Bronchial smooth muscle cell (primary cell): ENCODE data around the gene TUSC7. TPM values are rescaled to one million over a fixed set of nuclear protein-coding genes. Genes with fewer than 3 reads are reported as not detected.

Experiments used
- total RNA-seq: library from RNA; depleted of rRNA; stranded (reverse); fragments of >200 nt; gene quantifications from 2 replicates; pipeline ENCODE4 v1.2.1, GENCODE V29; 2014

Gene TUSC7
- under 0.01 TPM in 1 of 2 replicates, not detected in the other for total RNA-seq

DNA sequence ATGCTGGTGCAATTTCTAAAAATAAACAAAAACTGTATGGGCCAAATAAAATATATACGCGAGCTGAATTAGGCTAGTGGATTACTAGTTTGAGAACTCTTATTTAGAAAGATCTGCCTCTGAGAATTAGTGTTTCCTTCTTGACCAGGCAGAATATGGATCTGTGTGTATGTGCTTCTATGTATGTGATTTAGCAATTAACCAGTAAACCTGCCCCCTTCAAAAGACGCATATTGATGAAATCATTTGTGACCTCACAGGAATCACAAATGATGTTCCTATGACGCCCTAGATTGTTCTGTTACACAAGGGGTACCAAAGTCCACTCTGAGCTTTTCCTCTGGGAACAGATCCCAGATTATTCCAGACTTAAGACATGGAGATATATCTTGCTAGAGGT is at the start of gene TUSC7:
TUSC7 (plus strand) TSS at position 301 of the 400 bp plus-strand sequence.

